IMR-90 (cell line): ENCODE data around the gene BRCA2. TPM values are rescaled to one million over a fixed set of nuclear protein-coding genes. Genes with fewer than 3 reads are reported as not detected.

Experiments used
- ATAC-seq: fragments of 200-7000 bp; cut with Tn5 transposase; 2 replicates; pipeline ENCODE4 v1.9.1; 2020; ENCODE audit warnings: low read depth, mild to moderate bottlenecking, moderate library complexity
- BruUV-seq: library from RNA; stranded (reverse); fragments of 400-500 nt; replicated peaks from 2 replicates; lab custom pipeline; 2021; lab: Mats Ljungman, UMichigan
- CTCF ChIA-PET: fragments of 300-600 bp; formaldehyde crosslinking; extraction: SDS; loops from one replicate; lab custom pipeline; 2021; ENCODE audit warnings: antibody characterized with exemption; lab: Yijun Ruan, JAX
- POLR2A ChIA-PET: fragments of 300-600 bp; sonication (Branson Sonifier 250); formaldehyde crosslinking; loops from one replicate; lab custom pipeline; 2022; ENCODE audit warnings: antibody characterized with exemption; ENCODE audit not compliant: unreplicated experiment; lab: Charles Lee
- DNase-seq: peaks from one replicate; pipeline ENCODE4 v3.0.0; 2013
- H2AFZ ChIP-seq: replicated peaks from 2 replicates; pipeline ENCODE3; 2013; ENCODE audit warnings: low read length, mild to moderate bottlenecking; ENCODE audit not compliant: poor library complexity
- H2AK5ac ChIP-seq: 2 replicates; pipeline ENCODE4 v1.6.1; 2013; ENCODE audit warnings: low read depth, low read length, inconsistent platforms
- H2AK9ac ChIP-seq: replicated peaks from 2 replicates; pipeline ENCODE3; 2013; ENCODE audit warnings: mild to moderate bottlenecking, low read depth, low read length, moderate library complexity; ENCODE audit not compliant: poor library complexity
- H2BK120ac ChIP-seq: 2 replicates; pipeline ENCODE4 v1.6.1; 2013; ENCODE audit warnings: low read depth, low read length, inconsistent platforms
- H2BK15ac ChIP-seq: 3 replicates; pipeline ENCODE4 v1.6.1; 2013; ENCODE audit warnings: low read depth, low read length, inconsistent platforms
- H2BK20ac ChIP-seq: 2 replicates; pipeline ENCODE4 v1.6.1; 2013; ENCODE audit warnings: low read depth, mild to moderate bottlenecking, inconsistent platforms, low read length, moderate library complexity
- H2BK5ac ChIP-seq: 2 replicates; pipeline ENCODE4 v1.6.1; 2013; ENCODE audit warnings: mild to moderate bottlenecking, low read depth, low read length, inconsistent platforms; ENCODE audit not compliant: poor library complexity, severe bottlenecking
- H3K14ac ChIP-seq: replicated peaks from 2 replicates; pipeline ENCODE4 v1.6.1; 2013; ENCODE audit warnings: low read depth, low read length, inconsistent platforms
- H3K18ac ChIP-seq: 2 replicates; pipeline ENCODE4 v1.6.1; 2013; ENCODE audit warnings: low read depth, low read length, control low read depth
- H3K23ac ChIP-seq: 2 replicates; pipeline ENCODE4 v1.6.1; 2013; ENCODE audit warnings: low read depth, low read length, inconsistent platforms
- H3K27ac ChIP-seq: 2 replicates; pipeline ENCODE4 v1.5.1; 2013; ENCODE audit warnings: mild to moderate bottlenecking, control low read depth, low read length; ENCODE audit not compliant: insufficient read depth
- H3K27me3 ChIP-seq: 2 replicates; pipeline ENCODE4 v1.6.1; 2013; ENCODE audit warnings: low read length; ENCODE audit not compliant: control insufficient read depth, insufficient read depth
- H3K36me3 ChIP-seq: 2 replicates; pipeline ENCODE4 v1.6.1; 2013; ENCODE audit warnings: low read length, mixed read lengths; ENCODE audit not compliant: control insufficient read depth, insufficient read depth
- H3K4ac ChIP-seq: 2 replicates; pipeline ENCODE4 v1.6.1; 2013; ENCODE audit warnings: low read depth, low read length, inconsistent platforms
- H3K4me1 ChIP-seq: 2 replicates; pipeline ENCODE4 v1.6.1; 2013; ENCODE audit warnings: low read length, mixed read lengths; ENCODE audit not compliant: control insufficient read depth, insufficient read depth
- H3K4me2 ChIP-seq: 2 replicates; pipeline ENCODE4 v1.6.1; 2013; ENCODE audit warnings: low read depth, mild to moderate bottlenecking, control low read depth, low read length, moderate library complexity
- H3K4me3 ChIP-seq: 2 replicates; pipeline ENCODE4 v1.5.1; 2013; ENCODE audit warnings: low read depth, mild to moderate bottlenecking, control low read depth, low read length, moderate library complexity; ENCODE audit not compliant: insufficient read depth
- H3K56ac ChIP-seq: 2 replicates; pipeline ENCODE4 v1.6.1; 2013; ENCODE audit warnings: low read length, inconsistent platforms; ENCODE audit not compliant: insufficient read depth; ENCODE audit errors: extremely low read depth
- H3K79me1 ChIP-seq, 2 experiments: 2 replicates each; pipeline ENCODE4 v1.6.1; 2013; ENCODE audit warnings: low read length in 2 of 2, inconsistent platforms in 1 of 2, low read depth in 1 of 2
- H3K9ac ChIP-seq: 2 replicates; pipeline ENCODE4 v1.6.1; 2013; ENCODE audit warnings: low read depth, low read length, control low read depth
- H3K9me1 ChIP-seq: 2 replicates; pipeline ENCODE4 v1.6.1; 2013; ENCODE audit warnings: low read length, inconsistent platforms; ENCODE audit not compliant: insufficient read depth
- H3K9me3 ChIP-seq: 2 replicates; pipeline ENCODE4 v1.6.1; 2013; ENCODE audit warnings: low read length; ENCODE audit not compliant: control insufficient read depth, insufficient read depth
- H4K20me1 ChIP-seq: 2 replicates; pipeline ENCODE4 v1.6.1; 2013; ENCODE audit warnings: low read length, inconsistent platforms; ENCODE audit not compliant: insufficient read depth
- H4K5ac ChIP-seq: 2 replicates; pipeline ENCODE4 v1.6.1; 2013; ENCODE audit warnings: mild to moderate bottlenecking, low read depth, low read length, control low read depth
- H4K8ac ChIP-seq, 2 experiments: 2 replicates each; pipeline ENCODE4 v1.6.1; 2013; ENCODE audit warnings: low read depth in 2 of 2, low read length in 2 of 2, control low read depth in 1 of 2, inconsistent platforms in 1 of 2
- H4K91ac ChIP-seq: 2 replicates; pipeline ENCODE4 v1.6.1; 2013; ENCODE audit warnings: low read depth, low read length, inconsistent platforms; ENCODE audit not compliant: insufficient read depth
- BHLHE40 ChIP-seq: fragments of 150-350 bp; IDR thresholded peaks from 2 replicates; pipeline ENCODE4 v1.6.1; 2016; ENCODE audit warnings: mild to moderate bottlenecking, low read depth, low read length
- CHD1 ChIP-seq: IDR thresholded peaks from 2 replicates; pipeline ENCODE4 v1.6.1; 2012; ENCODE audit warnings: low read depth, low read length, improper control_type of control experiment
- ELK1 ChIP-seq: fragments of 150-350 bp; IDR thresholded peaks from 2 replicates; pipeline ENCODE4 v1.6.1; 2016; ENCODE audit warnings: low read depth, mild to moderate bottlenecking, low read length, moderate library complexity, borderline replicate concordance
- FOS ChIP-seq: fragments of 150-350 bp; IDR thresholded peaks from 2 replicates; pipeline ENCODE4 v1.6.1; 2016; ENCODE audit warnings: low read depth, low read length
- MXI1 ChIP-seq: IDR thresholded peaks from 2 replicates; pipeline ENCODE4 v1.6.1; 2012; ENCODE audit warnings: low read depth, mild to moderate bottlenecking, low read length, moderate library complexity, borderline replicate concordance
- NFE2L2 ChIP-seq: fragments of 150-350 bp; IDR thresholded peaks from 2 replicates; pipeline ENCODE4 v1.6.1; 2016; ENCODE audit warnings: low read depth, mild to moderate bottlenecking, low read length
- POLR2A ChIP-seq: IDR thresholded peaks from 2 replicates; pipeline ENCODE4 v1.6.1; 2012; ENCODE audit warnings: mild to moderate bottlenecking, low read depth, low read length
- RAD21 ChIP-seq: IDR thresholded peaks from 2 replicates; pipeline ENCODE4 v1.6.1; 2012; ENCODE audit warnings: low read length, improper control_type of control experiment
- RCOR1 ChIP-seq: IDR thresholded peaks from 2 replicates; pipeline ENCODE4 v1.6.1; 2012; ENCODE audit warnings: mild to moderate bottlenecking, low read length, improper control_type of control experiment; ENCODE audit not compliant: insufficient replicate concordance
- RFX5 ChIP-seq: IDR thresholded peaks from 2 replicates; pipeline ENCODE4 v1.8.0; 2012; ENCODE audit warnings: low read depth, mild to moderate bottlenecking, low read length, moderate library complexity
- WGBS, 2 experiments: methylation state at CpG; one replicate each; pipeline versions ENCODE4 v1.1.5 to v1.1.7; 2013; ENCODE audit warnings: missing lambda C conversion rate in 2 of 2; ENCODE audit not compliant: insufficient read length in 1 of 2; ENCODE audit errors: extremely low coverage in 2 of 2; 5-methylcytosine and 5-hydroxymethylcytosine counted together
- dilution Hi-C: fragments of 300-500 bp; cut with HindIII; formaldehyde crosslinking; loops from one replicate; pipeline ENCODE4 v1.14.3; 2018; ENCODE audit warnings: low sequenced_read_pairs; ENCODE audit not compliant: unreplicated experiment
- in situ Hi-C: fragments of 300-500 bp; cut with MboI; formaldehyde crosslinking; loops from 3 replicates; pipeline ENCODE4 v1.14.3; 2019; ENCODE audit warnings: low sequenced_read_pairs, inconsistent platforms, mixed read lengths
- intact Hi-C: fragments of 100-400 bp; cut with micrococcal nuclease; formaldehyde crosslinking; loops from 2 replicates; pipeline ENCODE4 v1.10.0; 2022
- polyA plus RNA-seq, 3 experiments: library from polyadenylated mRNA; depleted of rRNA; stranded (reverse); fragments of >200 nt; gene quantifications; 2 replicates each; pipeline ENCODE4 v1.2.3, GENCODE V29; 2012; ENCODE audit warnings: low replicate concordance in 1 of 3
- total RNA-seq: library from RNA; depleted of rRNA; stranded (reverse); fragments of >200 nt; gene quantifications from 2 replicates; pipeline ENCODE4 v1.2.3, GENCODE V29; 2012
- TF ChIP-seq, protein P1 (sequence below): fragments of 150-350 bp; IDR thresholded peaks from 2 replicates; pipeline ENCODE4 v1.6.1; 2017; ENCODE audit warnings: mild to moderate bottlenecking, antibody characterized with exemption, low read length, low read depth

The BRCA2 gene
- total and polyA plus RNA-seq, 2 of the 4 experiments (the other 2 are of a cell fraction): 2.0 to 9.7 TPM

GRCh38 chr13:32277839-32278238 lies 37.5 kb upstream of the BRCA2 start:
- H2AK9ac ChIP-seq: no peak overlapping the region
- no peak overlapping the region for H2BK15ac ChIP-seq
- no peaks in the 10 kb centered on the region for H3K27me3 ChIP-seq
- H3K9ac ChIP-seq: no peak overlapping the region
- no peak overlapping the region for H3K4me2 ChIP-seq
- ATAC-seq: no peak
- WGBS, 2 experiments: no CpG with 5 or more reads among the region's 1 CpG
- H3K79me1 ChIP-seq: no peaks in the 10 kb centered on the region
- no peak overlapping the region; the same call in 1 of the 2 replicates for H4K91ac ChIP-seq
- dilution Hi-C loops: no loop called here
- H3K4ac ChIP-seq: peak overlapping the region; percentile 14
- no peaks in the 10 kb centered on the region for H4K20me1 ChIP-seq
- H3K9me1 ChIP-seq: peaks cover 6% of the 10 kb centered on the region
- POLR2A ChIA-PET: no interaction called here
- H3K4me3 ChIP-seq: no peak overlapping the region
- CTCF ChIA-PET: interaction anchor here (0.6 to 0.7 kb wide), 2 partner anchors 9 to 86 kb away, joined by 3 to 6 read pairs; no protein-coding TSS in a partner anchor
- intact Hi-C loops: no loop called here
- no peaks in the 10 kb centered on the region for H3K9me3 ChIP-seq
- no peak overlapping the region for H3K23ac ChIP-seq
- H4K5ac ChIP-seq: no peak overlapping the region
- no peak overlapping the region for H3K18ac ChIP-seq
- H2AK5ac ChIP-seq: no peak overlapping the region
- H3K4me1 ChIP-seq: peaks cover 5% of the 10 kb centered on the region; the same call in 1 of the 2 replicates
- no peak overlapping the region; the same call in 1 of the 2 replicates for H2BK20ac ChIP-seq
- peaks cover 15% of the 10 kb centered on the region for H3K36me3 ChIP-seq
- H2BK120ac ChIP-seq: peak overlapping the region; percentile 9; the same call in 1 of the 2 replicates
- H3K14ac ChIP-seq: 0 out of 2 replicates have a peak overlapping the region, but pooled peaks have one; percentile 2
- no peak overlapping the region for H2BK5ac ChIP-seq
- no TSS peak for BruUV-seq
- H3K56ac ChIP-seq: no peak overlapping the region
- TF ChIP-seq BHLHE40: no peak
- TF ChIP-seq POLR2A: no peak
- TF ChIP-seq FOS: no peak
- no peak for TF ChIP-seq RFX5
- TF ChIP-seq RCOR1: no peak
- TF ChIP-seq, protein P1, sequence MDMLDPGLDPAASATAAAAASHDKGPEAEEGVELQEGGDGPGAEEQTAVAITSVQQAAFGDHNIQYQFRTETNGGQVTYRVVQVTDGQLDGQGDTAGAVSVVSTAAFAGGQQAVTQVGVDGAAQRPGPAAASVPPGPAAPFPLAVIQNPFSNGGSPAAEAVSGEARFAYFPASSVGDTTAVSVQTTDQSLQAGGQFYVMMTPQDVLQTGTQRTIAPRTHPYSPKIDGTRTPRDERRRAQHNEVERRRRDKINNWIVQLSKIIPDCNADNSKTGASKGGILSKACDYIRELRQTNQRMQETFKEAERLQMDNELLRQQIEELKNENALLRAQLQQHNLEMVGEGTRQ: no peak
- TF ChIP-seq ELK1: no peak
- no peak for TF ChIP-seq NFE2L2
- TF ChIP-seq RAD21: no peak
- no peak for TF ChIP-seq MXI1
- TF ChIP-seq CHD1: no peak
- H2AFZ ChIP-seq: no peak overlapping the region
- no peak overlapping the region for H4K8ac ChIP-seq
- in situ Hi-C loops: no loop called here
- DNase-seq: no peak
- H3K27ac ChIP-seq: no peak overlapping the region
